HG03196 (cell line): ENCODE measurements around the gene ZFP36L1.
A peak's percentile ranks its signal among the peaks of the same experiment; 100 is the strongest.

Experiments
- ATAC-seq: cut with Tn5 transposase; IDR thresholded peaks from one replicate; pipeline ENCODE4 v1.9.1; 2021; ENCODE audit not compliant: unreplicated experiment

The ZFP36L1 gene

GRCh38 chr14:68796418-68797101 is 3.7 kb upstream of the ZFP36L1 start:
- no peak for ATAC-seq

- ATAC-seq: peak; percentile 35
These were observed 2.9 kb upstream of the ZFP36L1 start for GRCh38 chr14:68795597-68796417.

GRCh38 chr14:68794851-68795596 is 2.2 kb upstream of the ZFP36L1 start:
- ATAC-seq: no peak

- ATAC-seq: no peak
These were observed 1.4 kb upstream of the ZFP36L1 start for GRCh38 chr14:68794130-68794850.

- ATAC-seq: no peak
These were observed 865 bp upstream of the ZFP36L1 start for GRCh38 chr14:68793734-68794129.

- ATAC-seq: no peak
These were observed 239 bp downstream of the ZFP36L1 start for GRCh38 chr14:68792678-68792978.

GRCh38 chr14:68791902-68792677 is 777 bp downstream of the ZFP36L1 start:
- no peak for ATAC-seq

GRCh38 chr14:68791078-68791901 is 1.6 kb downstream of the ZFP36L1 start:
- no peak for ATAC-seq

GRCh38 chr14:68790644-68791077 is 2.2 kb downstream of the ZFP36L1 start:
- no peak for ATAC-seq

- ATAC-seq: no peak
These were observed 2.8 kb downstream of the ZFP36L1 start for GRCh38 chr14:68789821-68790643.

- ATAC-seq: no peak
These were observed 3.7 kb downstream of the ZFP36L1 start for GRCh38 chr14:68788996-68789820.

GRCh38 chr14:68788275-68788995 is 4.4 kb downstream of the ZFP36L1 start:
- ATAC-seq: no peak

GRCh38 chr14:68787092-68787992 is 5.5 kb downstream of the ZFP36L1 start:
- ATAC-seq: no peak

GRCh38 chr14:68786491-68787091 is 6.3 kb downstream of the ZFP36L1 start:
- ATAC-seq: no peak

GRCh38 chr14:68785534-68786490 is 7.1 kb downstream of the ZFP36L1 start:
- ATAC-seq: no peak
